Activated effector memory CD4-positive, alpha-beta T cell treated with Interleukin-2 at 50 U/mL for 16 hours (primary cell): Measurements from ENCODE around the gene STK32C.

Source experiments
- DNase-seq: peaks from one replicate; pipeline ENCODE4 v3.0.0-alpha.2; 2020

Gene STK32C

DNA sequence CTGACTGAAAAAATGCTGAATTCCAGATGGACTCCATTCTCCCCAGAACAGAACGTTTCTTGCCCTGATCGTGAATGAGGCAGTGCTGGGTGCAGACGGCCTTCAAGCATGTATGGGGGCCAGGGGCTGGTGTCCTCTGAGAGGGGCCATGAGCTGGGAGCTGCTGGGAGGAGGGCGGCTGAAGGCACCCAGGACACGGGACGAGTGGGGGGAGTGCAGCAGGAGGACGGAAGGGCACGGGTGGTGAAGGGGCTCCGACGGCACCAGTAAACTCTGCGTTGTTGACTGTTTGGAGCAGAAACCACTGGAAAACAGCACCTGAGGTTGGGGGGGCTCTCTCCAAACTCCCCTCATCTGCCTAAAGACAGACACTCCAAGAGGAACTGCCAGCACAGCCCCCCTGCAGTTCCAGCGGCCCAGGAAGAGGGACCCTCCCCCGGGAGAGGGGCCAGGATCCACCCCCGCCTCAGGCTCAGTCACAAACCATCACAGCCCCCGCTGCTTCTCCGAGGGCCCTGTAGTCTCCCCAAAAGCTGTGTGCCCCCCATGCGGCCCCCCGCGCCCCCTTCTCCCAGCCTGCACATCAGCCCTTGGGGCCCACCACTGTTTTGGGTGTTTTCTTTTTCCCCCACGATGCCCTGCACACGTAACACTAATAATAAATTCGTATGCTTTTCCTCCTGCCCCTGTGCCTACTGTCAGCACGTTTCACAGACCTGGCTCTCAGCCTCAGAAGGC, 65.5 kb downstream of the STK32C start:
- no peak for DNase-seq

GRCh38 chr10:132241496-132241895, 66.3 kb downstream of the STK32C start:
- DNase-seq = no peak

GRCh38 chr10:132241086-132241485, 66.7 kb downstream of the STK32C start:
- no peak for DNase-seq

GRCh38 chr10:132240581-132240980, 67.2 kb downstream of the STK32C start:
- DNase-seq = no peak

GRCh38 chr10:132240156-132240555, 67.6 kb downstream of the STK32C start:
- no peak for DNase-seq

DNA sequence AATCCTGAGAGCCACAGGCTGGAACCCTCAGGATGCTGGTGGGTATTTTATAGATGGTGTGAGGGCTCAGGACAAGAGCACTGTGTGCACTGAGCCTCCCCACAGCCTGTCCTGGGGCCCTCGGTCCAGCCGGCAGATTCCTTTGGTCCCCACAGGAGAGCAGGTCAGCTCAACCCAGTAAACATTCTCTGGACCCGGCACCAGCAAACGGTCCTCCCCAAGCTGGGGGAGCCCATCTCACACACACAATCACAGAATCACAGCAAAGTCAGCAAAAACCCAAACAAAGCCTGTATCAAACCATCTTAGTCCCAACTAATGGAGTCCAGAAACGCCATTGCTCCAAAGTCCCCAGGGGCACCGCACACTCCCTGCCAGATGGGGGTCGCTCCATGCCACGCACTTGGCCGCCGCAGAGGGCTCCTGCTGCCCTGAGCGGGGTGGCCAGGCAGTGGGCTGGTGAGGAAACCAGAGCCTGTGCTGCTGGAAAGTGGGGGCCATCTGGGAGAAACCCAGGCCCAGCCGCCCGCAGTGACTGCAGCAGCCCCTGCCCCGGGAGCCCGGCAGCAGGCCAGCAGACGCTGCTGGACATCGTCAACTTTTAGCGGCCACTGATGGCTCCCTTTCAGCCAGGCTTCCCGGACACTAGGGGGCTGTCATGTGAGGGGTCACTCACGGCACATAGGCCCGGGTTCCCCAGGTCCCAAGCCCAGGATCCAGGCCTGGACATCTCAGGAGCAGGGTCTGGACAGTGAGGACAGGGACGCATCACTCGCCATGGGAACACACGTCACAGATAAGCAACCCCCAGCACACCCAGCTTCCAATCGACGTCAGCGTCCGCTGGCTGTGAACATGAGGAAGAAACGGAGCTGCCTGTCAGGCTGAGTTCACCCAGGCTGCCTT, 68.4 kb downstream of the STK32C start:
- no peak for DNase-seq

- DNase-seq = no peak
Observed at GRCh38 chr10:132238371-132239125, 69.2 kb downstream of the STK32C start.

DNA sequence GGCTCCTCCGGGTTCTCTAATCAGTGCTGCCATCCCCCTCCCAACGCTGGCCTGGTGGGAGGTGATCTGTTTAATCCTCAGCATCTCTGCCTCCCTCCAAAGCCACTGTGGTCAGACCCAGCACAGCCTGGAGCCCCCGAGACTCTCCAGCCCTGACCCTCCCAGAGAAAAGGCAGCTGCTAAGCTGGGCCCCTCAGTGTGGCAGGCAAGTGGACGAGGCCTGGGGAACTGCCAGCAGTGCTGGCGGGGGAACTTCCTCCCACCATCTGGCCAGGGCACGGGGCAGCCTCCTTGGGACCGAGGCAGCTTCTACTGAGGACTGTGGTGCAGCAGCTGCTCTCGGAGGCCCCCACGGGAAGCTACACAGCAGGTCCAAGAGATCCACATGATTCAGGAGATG, 69.9 kb downstream of the STK32C start:
- no peak for DNase-seq

DNA sequence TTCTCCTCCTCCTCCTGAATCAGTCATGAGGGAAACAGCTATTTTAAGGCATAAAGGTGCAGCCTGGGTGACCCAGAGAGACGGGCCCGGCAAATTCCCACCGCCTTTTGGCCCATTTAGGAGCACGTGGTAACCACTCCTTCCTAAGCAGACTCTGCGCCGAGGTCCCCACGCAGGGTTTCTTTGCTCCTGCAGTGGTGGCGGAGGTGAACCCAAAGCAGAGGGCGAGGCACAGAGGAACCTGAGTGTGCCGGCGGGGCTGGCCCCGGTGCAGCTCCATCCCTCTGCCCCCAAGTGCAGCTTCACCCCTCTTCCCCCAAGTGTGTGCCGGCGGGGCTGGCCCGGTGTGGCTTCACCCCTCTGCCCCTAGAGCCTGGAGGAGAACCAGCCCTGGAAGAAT, 70.4 kb downstream of the STK32C start:
- no peak for DNase-seq

- DNase-seq = no peak
Observed at GRCh38 chr10:132236881-132237280, 70.9 kb downstream of the STK32C start.

GRCh38 chr10:132236161-132236560, 71.6 kb downstream of the STK32C start:
- no peak for DNase-seq

DNA sequence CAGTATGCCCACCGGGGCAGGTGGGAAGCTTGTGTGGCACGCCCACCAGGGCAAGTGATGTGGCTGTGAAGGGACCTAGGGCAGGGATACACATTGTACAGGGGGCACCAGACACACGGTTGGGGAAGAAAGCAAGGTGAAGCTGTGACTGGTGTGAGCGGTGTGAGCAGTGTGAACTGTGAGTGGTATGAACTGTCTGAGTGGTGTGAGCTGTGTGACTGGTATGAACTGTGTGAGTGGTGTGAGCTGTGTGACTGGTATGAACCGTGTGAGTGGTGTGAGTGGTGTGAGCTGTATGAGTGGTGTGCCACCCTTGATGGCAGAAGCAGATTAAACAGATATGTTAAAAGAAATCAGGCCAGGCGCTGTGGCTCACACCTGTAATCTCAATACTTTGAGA, 72.9 kb downstream of the STK32C start:
- DNase-seq = no peak

- no peak for DNase-seq
Observed at GRCh38 chr10:132233501-132234085, 74.2 kb downstream of the STK32C start.

DNA sequence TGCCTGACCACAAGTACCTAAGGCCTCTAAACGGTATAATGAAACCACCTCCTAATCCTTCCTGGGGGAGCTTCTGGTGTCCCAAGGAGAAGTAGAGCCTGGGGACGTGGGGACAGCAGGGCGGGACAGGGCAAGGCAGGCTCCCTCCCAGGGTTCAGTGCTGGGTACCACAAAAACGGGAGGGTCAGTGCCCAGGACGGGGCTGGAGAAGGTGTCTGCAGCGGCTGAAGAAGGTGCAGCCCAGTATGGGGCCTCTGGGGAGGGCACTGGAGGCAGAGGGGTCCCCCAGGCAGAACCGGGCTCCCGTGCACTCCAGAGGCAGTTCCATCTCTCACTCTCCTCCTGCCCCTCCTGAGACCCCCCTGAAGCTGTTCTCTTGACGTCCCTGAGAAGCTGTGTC, 74.8 kb downstream of the STK32C start:
- no peak for DNase-seq

GRCh38 chr10:132232023-132232951, 75.5 kb downstream of the STK32C start:
- DNase-seq = no peak

GRCh38 chr10:132231656-132232022, 76.1 kb downstream of the STK32C start:
- no peak for DNase-seq

DNA sequence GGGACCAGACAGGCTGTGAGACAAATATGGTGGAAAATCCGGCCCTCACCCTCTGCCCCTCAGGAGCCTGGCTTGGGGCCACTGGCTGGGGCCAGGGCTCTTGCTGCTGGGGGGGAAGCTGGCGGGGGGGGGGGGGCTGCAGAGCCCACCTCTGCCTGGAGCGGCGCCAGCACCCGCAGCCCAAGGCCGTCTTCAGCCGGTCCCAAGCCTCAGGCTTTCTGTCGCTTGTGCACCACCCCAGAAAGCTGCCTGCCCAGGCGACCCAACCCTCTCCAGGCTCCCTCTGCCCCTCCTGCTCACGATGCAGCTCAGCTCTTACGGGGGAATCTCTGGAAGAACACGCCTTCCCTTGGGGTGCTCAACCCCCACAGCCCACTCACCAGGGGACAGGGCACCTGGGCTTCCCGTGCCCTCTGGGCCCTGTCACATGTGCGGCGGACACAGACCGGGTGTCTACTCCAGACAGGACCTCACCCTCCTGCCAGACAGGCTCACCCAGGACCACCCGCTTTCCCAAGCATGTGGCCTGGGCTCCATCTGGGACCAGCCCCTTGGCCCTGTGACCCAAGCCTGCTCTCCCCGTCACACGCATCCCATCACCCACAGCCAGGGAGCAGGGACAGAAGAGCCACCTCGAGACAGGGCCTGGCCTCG, 77.1 kb downstream of the STK32C start:
- no peak for DNase-seq

GRCh38 chr10:132229834-132230556, 77.8 kb downstream of the STK32C start:
- peak; percentile 32 for DNase-seq

DNA sequence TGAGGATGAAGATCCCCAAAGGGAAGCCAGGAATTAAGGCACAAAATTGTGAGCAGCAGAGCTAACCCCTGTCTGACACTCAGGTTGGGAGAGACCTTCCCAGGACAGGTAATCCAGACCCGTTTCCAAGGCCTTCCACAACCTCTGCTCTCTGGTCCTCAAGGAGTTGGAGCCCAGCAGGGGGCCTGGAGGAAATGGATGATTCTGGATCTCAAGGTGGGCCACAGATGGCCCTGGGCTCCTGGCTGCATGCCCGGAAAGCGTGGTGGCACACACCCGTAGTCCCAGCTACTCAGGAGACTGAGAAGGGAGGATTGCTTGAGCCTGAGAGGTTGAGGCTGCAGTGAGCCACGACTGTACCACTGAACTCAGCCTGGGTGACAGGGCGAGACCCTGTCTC, 78.7 kb downstream of the STK32C start:
- no peak for DNase-seq

DNA sequence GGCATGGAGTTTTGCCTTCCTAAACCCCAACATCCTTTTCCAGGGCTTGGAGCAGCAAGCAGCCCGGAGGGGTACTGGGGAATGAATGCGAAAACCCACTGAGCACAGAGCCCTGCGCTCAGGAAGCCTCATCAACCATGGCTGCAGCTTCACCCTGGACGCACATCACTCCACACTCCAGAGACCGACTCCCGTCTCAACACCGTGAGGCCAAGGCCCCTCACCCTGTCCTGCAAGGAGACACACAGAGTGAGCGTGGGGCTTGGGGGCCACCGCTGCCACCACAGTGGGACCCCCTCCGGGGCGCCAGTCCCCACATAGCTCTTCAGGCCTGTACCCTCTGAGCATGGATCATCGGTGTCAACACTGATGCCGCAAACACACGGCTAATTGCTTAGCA, 79.1 kb downstream of the STK32C start:
- DNase-seq = no peak
